HEK293 (cell line): ENCODE data around the gene LRFN4.
A peak's percentile ranks its signal among the peaks of the same experiment; 100 is the strongest.

Experiments used
- CTCF ChIA-PET: fragments of 350-600 bp; formaldehyde crosslinking; extraction: SDS; loops from one replicate; lab custom pipeline; 2021; ENCODE audit warnings: antibody characterized with exemption; lab: Yijun Ruan, JAX
- POLR2A ChIA-PET: fragments of 300-600 bp; formaldehyde crosslinking; extraction: SDS; loops from one replicate; lab custom pipeline; 2020; ENCODE audit warnings: antibody characterized with exemption, inconsistent platforms; lab: Yijun Ruan, JAX
- H3K27ac ChIP-seq: fragments of 200-500 bp; sonication (Bioruptor generic); 2 replicates; pipeline ENCODE4 v1.5.1; 2014; ENCODE audit warnings: low read depth, low read length, control low read depth, inconsistent platforms; ENCODE audit errors: extremely low read depth
- H3K36me3 ChIP-seq, 2 experiments: fragments of 200-500 bp in 1 of 2; sonication (Bioruptor generic) in 1 of 2; 1 replicate in 1 of 2; 2 replicates in 1 of 2; pipeline ENCODE4 v1.5.1; 2014 to 2017; ENCODE audit warnings: inconsistent platforms in 2 of 2, low read length in 2 of 2; ENCODE audit not compliant: control insufficient read depth in 2 of 2, insufficient read depth in 1 of 2
- H3K4me1 ChIP-seq: fragments of 200-500 bp; sonication (Bioruptor generic); 2 replicates; pipeline ENCODE4 v1.5.1; 2014; ENCODE audit warnings: mild to moderate bottlenecking, low read length, inconsistent platforms; ENCODE audit not compliant: control insufficient read depth, insufficient read depth
- H3K4me3 ChIP-seq: 2 replicates; pipeline ENCODE4 v1.5.1; 2011; ENCODE audit warnings: low read depth, mild to moderate bottlenecking, control low read depth, low read length, moderate library complexity
- H3K9me3 ChIP-seq: fragments of 200-500 bp; sonication (Bioruptor generic); 2 replicates; pipeline ENCODE4 v1.5.1; 2014; ENCODE audit warnings: low read depth, low read length, inconsistent platforms; ENCODE audit not compliant: control insufficient read depth, insufficient read depth
- GLIS1 ChIP-seq: fragments of 450-650 bp; formaldehyde crosslinking; IDR thresholded peaks from 2 replicates; pipeline ENCODE4 v1.5.1; 2016; ENCODE audit warnings: missing biosample characterization, missing genetic modification characterization
- MZF1 ChIP-seq: fragments of 450-650 bp; formaldehyde crosslinking; IDR thresholded peaks from 2 replicates; pipeline ENCODE4 v1.5.1; 2017; ENCODE audit warnings: missing biosample characterization, missing genetic modification characterization, borderline replicate concordance
- ZBTB17 ChIP-seq: fragments of 450-650 bp; formaldehyde crosslinking; IDR thresholded peaks from 2 replicates; pipeline ENCODE4 v1.5.1; 2016; ENCODE audit warnings: missing biosample characterization, missing genetic modification characterization
- ZBTB20 ChIP-seq: fragments of 450-650 bp; formaldehyde crosslinking; IDR thresholded peaks from 2 replicates; pipeline ENCODE4 v1.5.1; 2016; ENCODE audit warnings: missing biosample characterization, missing genetic modification characterization
- ZNF155 ChIP-seq: fragments of 450-650 bp; formaldehyde crosslinking; IDR thresholded peaks from 2 replicates; pipeline ENCODE4 v1.5.1; 2016; ENCODE audit warnings: missing biosample characterization, missing genetic modification characterization
- ZNF175 ChIP-seq: fragments of 450-650 bp; formaldehyde crosslinking; IDR thresholded peaks from 2 replicates; pipeline ENCODE4 v1.5.1; 2016; ENCODE audit warnings: missing biosample characterization, missing genetic modification characterization
- ZNF18 ChIP-seq: fragments of 450-650 bp; formaldehyde crosslinking; IDR thresholded peaks from 2 replicates; pipeline ENCODE4 v1.5.1; 2016; ENCODE audit warnings: missing biosample characterization, missing genetic modification characterization
- ZNF274 ChIP-seq, 2 experiments: fragments of 200-500 bp in 1 of 2; fragments of 450-650 bp in 1 of 2; sonication (Bioruptor generic) in 1 of 2; formaldehyde crosslinking in 1 of 2; IDR thresholded peaks; 2 replicates each; pipeline versions ENCODE4 v1.5.1 to v1.6.1; 2014 to 2016; ENCODE audit warnings: borderline replicate concordance in 1 of 2, inconsistent platforms in 1 of 2, low read length in 1 of 2, missing biosample characterization in 1 of 2, missing genetic modification characterization in 1 of 2
- ZNF335 ChIP-seq: fragments of 450-650 bp; formaldehyde crosslinking; conservative IDR thresholded peaks from 2 replicates; pipeline ENCODE4 v1.5.1; 2016; ENCODE audit warnings: missing biosample characterization, missing genetic modification characterization
- ZNF488 ChIP-seq: fragments of 450-650 bp; formaldehyde crosslinking; IDR thresholded peaks from 2 replicates; pipeline ENCODE4 v1.5.1; 2016; ENCODE audit warnings: missing biosample characterization, missing genetic modification characterization
- ZNF658 ChIP-seq: fragments of 450-650 bp; formaldehyde crosslinking; IDR thresholded peaks from 2 replicates; pipeline ENCODE4; 2016; ENCODE audit warnings: missing biosample characterization, missing genetic modification characterization
- ZNF76 ChIP-seq: fragments of 450-650 bp; formaldehyde crosslinking; IDR thresholded peaks from 2 replicates; pipeline ENCODE4; 2016; ENCODE audit warnings: low read depth, missing biosample characterization, missing genetic modification characterization, borderline replicate concordance
- ZSCAN18 ChIP-seq: fragments of 450-650 bp; formaldehyde crosslinking; IDR thresholded peaks from 2 replicates; pipeline ENCODE4 v1.5.1; 2016; ENCODE audit warnings: missing biosample characterization, missing genetic modification characterization
- TF ChIP-seq, protein P1 (sequence below): fragments of 450-650 bp; formaldehyde crosslinking; IDR thresholded peaks from 2 replicates; pipeline ENCODE4 v1.5.1; 2016; ENCODE audit warnings: missing biosample characterization, missing genetic modification characterization
- TF ChIP-seq, protein P2 (sequence below): fragments of 450-650 bp; formaldehyde crosslinking; IDR thresholded peaks from 2 replicates; pipeline ENCODE4 v1.5.1; 2017; ENCODE audit warnings: missing biosample characterization, mild to moderate bottlenecking, missing genetic modification characterization, moderate library complexity
- TF ChIP-seq, protein P3 (sequence below): fragments of 450-650 bp; formaldehyde crosslinking; IDR thresholded peaks from 2 replicates; pipeline ENCODE4 v1.5.1; 2016; ENCODE audit warnings: missing biosample characterization, missing genetic modification characterization

Gene LRFN4

GRCh38 chr11:66881451-66881835 is 24.6 kb downstream of the LRFN4 start:
- H3K4me3 ChIP-seq, result no peak overlapping the region
- POLR2A ChIA-PET, result interaction anchor here (1.2 to 2.1 kb wide), 3 partner anchors 25 to 203 kb away, joined by 3 to 6 read pairs (median 5); partner anchors contain the start of genes RBM4B and RCE1
- no peaks in the 10 kb centered on the region for H3K9me3 ChIP-seq
- no peaks in the 10 kb centered on the region for H3K4me1 ChIP-seq
- no peak overlapping the region for H3K27ac ChIP-seq
- no peaks in the 10 kb centered on the region for H3K36me3 ChIP-seq
- TF ChIP-seq, protein P1, sequence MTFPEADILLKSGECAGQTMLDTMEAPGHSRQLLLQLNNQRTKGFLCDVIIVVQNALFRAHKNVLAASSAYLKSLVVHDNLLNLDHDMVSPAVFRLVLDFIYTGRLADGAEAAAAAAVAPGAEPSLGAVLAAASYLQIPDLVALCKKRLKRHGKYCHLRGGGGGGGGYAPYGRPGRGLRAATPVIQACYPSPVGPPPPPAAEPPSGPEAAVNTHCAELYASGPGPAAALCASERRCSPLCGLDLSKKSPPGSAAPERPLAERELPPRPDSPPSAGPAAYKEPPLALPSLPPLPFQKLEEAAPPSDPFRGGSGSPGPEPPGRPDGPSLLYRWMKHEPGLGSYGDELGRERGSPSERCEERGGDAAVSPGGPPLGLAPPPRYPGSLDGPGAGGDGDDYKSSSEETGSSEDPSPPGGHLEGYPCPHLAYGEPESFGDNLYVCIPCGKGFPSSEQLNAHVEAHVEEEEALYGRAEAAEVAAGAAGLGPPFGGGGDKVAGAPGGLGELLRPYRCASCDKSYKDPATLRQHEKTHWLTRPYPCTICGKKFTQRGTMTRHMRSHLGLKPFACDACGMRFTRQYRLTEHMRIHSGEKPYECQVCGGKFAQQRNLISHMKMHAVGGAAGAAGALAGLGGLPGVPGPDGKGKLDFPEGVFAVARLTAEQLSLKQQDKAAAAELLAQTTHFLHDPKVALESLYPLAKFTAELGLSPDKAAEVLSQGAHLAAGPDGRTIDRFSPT (tag by site-specific recombination), result peak; percentile 64
- TF ChIP-seq, protein P2, sequence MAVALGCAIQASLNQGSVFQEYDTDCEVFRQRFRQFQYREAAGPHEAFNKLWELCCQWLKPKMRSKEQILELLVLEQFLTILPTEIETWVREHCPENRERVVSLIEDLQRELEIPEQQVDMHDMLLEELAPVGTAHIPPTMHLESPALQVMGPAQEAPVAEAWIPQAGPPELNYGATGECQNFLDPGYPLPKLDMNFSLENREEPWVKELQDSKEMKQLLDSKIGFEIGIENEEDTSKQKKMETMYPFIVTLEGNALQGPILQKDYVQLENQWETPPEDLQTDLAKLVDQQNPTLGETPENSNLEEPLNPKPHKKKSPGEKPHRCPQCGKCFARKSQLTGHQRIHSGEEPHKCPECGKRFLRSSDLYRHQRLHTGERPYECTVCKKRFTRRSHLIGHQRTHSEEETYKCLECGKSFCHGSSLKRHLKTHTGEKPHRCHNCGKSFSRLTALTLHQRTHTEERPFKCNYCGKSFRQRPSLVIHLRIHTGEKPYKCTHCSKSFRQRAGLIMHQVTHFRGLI (tag by site-specific recombination), result no peak
- TF ChIP-seq ZSCAN18, result no peak
- TF ChIP-seq ZNF155 (tag by site-specific recombination), result no peak
- TF ChIP-seq, protein P3, sequence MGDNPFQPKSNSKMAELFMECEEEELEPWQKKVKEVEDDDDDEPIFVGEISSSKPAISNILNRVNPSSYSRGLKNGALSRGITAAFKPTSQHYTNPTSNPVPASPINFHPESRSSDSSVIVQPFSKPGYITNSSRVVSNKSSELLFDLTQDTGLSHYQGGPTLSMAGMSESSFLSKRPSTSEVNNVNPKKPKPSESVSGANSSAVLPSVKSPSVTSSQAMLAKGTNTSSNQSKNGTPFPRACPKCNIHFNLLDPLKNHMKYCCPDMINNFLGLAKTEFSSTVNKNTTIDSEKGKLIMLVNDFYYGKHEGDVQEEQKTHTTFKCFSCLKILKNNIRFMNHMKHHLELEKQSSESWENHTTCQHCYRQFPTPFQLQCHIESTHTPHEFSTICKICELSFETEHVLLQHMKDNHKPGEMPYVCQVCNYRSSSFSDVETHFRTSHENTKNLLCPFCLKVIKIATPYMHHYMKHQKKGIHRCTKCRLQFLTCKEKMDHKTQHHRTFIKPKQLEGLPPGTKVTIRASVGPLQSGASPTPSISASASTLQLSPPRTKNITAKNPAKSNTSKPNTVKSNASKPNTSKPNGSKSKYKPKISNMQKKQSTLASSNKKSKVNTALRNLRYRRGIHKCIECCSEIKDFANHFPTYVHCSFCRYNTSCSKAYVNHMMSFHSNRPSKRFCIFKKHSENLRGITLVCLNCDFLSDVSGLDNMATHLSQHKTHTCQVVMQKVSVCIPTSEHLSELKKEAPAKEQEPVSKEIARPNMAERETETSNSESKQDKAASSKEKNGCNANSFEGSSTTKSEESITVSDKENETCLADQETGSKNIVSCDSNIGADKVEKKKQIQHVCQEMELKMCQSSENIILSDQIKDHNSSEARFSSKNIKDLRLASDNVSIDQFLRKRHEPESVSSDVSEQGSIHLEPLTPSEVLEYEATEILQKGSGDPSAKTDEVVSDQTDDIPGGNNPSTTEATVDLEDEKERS (tag by site-specific recombination), result no peak
- no peak for TF ChIP-seq MZF1 (tag by site-specific recombination)
- TF ChIP-seq ZNF488 (tag by site-specific recombination), result no peak
- TF ChIP-seq ZNF175 (tag by site-specific recombination), result no peak
- CTCF ChIA-PET, result interaction anchor here (0.7 to 4.1 kb wide), 10 partner anchors 11 to 189 kb away, joined by 3 to 21 read pairs (median 4); partner anchors contain the start of gene C11orf86

DNA sequence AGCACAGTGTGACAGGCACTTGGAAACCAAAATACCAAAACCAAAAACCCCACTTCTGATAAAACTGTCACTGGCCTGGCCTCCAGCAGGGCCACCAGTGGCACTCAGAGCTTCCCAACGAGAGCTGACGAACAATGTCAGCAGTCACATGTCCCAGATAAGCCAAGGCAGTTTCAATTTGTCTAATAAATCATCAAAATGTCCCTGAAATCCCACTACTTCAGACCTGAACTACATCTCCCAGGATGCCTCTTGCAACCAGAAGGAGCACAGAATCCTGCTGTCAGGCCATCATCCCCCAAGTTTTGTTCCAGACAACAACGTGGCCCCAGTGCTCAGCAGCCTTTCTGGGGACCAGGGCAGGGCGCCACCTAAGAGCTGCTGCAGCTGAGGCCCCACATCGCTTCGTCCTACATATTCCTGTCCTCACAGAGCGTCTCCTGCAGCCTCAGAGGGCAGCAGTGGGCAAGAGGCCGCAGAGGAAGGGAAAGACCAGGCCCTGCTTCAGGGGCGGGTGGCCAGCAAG is 25.1 kb downstream of the LRFN4 start:
- Histone ChIP-seq H3K36me3 (no peaks in the 10 kb centered on the region), H3K27ac (no peak overlapping the region), H3K9me3 (no peaks in the 10 kb centered on the region), H3K4me3 (no peak overlapping the region), H3K4me1 (no peaks in the 10 kb centered on the region)
- CTCF ChIA-PET, result interaction anchor here (0.6 to 4.1 kb wide), 10 partner anchors 8 to 189 kb away, joined by 3 to 21 read pairs (median 4); partner anchors contain the start of gene C11orf86
- POLR2A ChIA-PET, result interaction anchor here (1.0 to 2.1 kb wide), 4 partner anchors 26 to 204 kb away, joined by 3 to 6 read pairs (median 4); partner anchors contain the start of genes RBM4B and RCE1
- TF ChIP-seq ZNF274 (IDR thresholded peaks at IDR 0.05; ENCODE audit: low read length) (no peak), ZNF274 (tag by site-specific recombination; IDR thresholded peaks at IDR 0.05; ENCODE audit: borderline replicate concordance) (no peak), ZNF76 (tag by site-specific recombination) (peak; percentile 42; the same call in 1 of the 2 replicates), ZNF658 (tag by site-specific recombination) (no peak), ZNF335 (tag by site-specific recombination) (peak; percentile 19; the same call in 1 of the 2 replicates), ZNF18 (no peak), ZBTB20 (0 out of 2 replicates have a peak, but pooled peaks have one; percentile 19), ZBTB17 (tag by site-specific recombination) (peak; percentile 85), GLIS1 (tag by site-specific recombination) (peak; percentile 63)
